Measurements from ENCODE around the gene BRD3. TPM values are rescaled to one million over a fixed set of nuclear protein-coding genes. Genes with fewer than 3 reads are reported as not detected.

BRD3 gene
- total and polyA plus RNA-seq, 2 donors from 2014 or later: 7.7 to 46.2 TPM

DNA sequence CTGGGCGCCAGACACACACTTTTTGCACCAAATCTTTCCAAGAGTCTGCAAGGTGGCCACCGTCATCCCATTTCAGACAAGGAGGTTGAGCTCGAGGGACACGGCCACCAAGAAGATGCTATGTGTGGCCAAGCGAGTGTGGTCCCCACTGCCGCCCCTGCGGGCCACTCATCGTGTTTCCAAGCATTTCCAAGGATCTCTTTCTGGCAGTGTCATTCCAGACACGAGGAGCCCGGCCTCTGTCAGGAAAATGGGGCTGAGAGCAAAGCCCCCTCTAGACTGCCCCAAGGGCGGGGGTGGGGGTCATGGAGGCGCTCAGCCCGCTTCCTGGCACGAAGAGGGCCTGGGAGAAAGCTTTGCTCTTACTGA is 86.3 kb downstream of the BRD3 start:
- DNase-seq: no peak
- Histone ChIP-seq H3K9ac (ENCODE audit: low read length in 3 of 3) (no peak overlapping the region), H3K9me3 (ENCODE audit: control insufficient read depth in 2 of 3, insufficient read depth in 1 of 3, low read length in 3 of 3) (no peaks in the 10 kb centered on the region), H3K4me1 (ENCODE audit: control insufficient read depth in 2 of 3, insufficient read depth in 2 of 3, low read depth in 1 of 3, low read length in 3 of 3) (peaks cover 0 to 36% (median 22%) of the 10 kb centered on the region in 3 donors), H3K27ac (ENCODE audit: low read depth in 2 of 2, low read length in 2 of 2) (no peak overlapping the region), H3K4me3 (ENCODE audit: low read length in 3 of 3) (no peak overlapping the region), H3K27me3 (ENCODE audit: control insufficient read depth, insufficient read depth, low read length) (no peaks in the 10 kb centered on the region), H3K36me3 (ENCODE audit: control insufficient read depth in 2 of 3, insufficient read depth in 3 of 3, low read length in 3 of 3) (no peaks in the 10 kb centered on the region)
- TF ChIP-seq, protein P1, sequence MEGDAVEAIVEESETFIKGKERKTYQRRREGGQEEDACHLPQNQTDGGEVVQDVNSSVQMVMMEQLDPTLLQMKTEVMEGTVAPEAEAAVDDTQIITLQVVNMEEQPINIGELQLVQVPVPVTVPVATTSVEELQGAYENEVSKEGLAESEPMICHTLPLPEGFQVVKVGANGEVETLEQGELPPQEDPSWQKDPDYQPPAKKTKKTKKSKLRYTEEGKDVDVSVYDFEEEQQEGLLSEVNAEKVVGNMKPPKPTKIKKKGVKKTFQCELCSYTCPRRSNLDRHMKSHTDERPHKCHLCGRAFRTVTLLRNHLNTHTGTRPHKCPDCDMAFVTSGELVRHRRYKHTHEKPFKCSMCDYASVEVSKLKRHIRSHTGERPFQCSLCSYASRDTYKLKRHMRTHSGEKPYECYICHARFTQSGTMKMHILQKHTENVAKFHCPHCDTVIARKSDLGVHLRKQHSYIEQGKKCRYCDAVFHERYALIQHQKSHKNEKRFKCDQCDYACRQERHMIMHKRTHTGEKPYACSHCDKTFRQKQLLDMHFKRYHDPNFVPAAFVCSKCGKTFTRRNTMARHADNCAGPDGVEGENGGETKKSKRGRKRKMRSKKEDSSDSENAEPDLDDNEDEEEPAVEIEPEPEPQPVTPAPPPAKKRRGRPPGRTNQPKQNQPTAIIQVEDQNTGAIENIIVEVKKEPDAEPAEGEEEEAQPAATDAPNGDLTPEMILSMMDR (IDR thresholded peaks at IDR 0.05; ENCODE audit: borderline replicate concordance, extremely low read depth, insufficient read depth): no peak
- no peak for FAIRE-seq
- intact Hi-C loops (cut with DNase I): no loop called here

- H3K4me3 ChIP-seq (ENCODE audit: low read length in 3 of 3): no peak overlapping the region
- intact Hi-C loops (cut with DNase I): no loop called here
- H3K27ac ChIP-seq (ENCODE audit: low read depth in 2 of 2, low read length in 2 of 2): no peak overlapping the region
- TF ChIP-seq, protein P1 (IDR thresholded peaks at IDR 0.05; ENCODE audit: borderline replicate concordance, extremely low read depth, insufficient read depth): no peak
- FAIRE-seq: no peak
- peaks cover 0 to 35% (median 22%) of the 10 kb centered on the region in 3 donors for H3K4me1 ChIP-seq (ENCODE audit: control insufficient read depth in 2 of 3, insufficient read depth in 2 of 3, low read depth in 1 of 3, low read length in 3 of 3)
- no peaks in the 10 kb centered on the region for H3K9me3 ChIP-seq (ENCODE audit: control insufficient read depth in 2 of 3, insufficient read depth in 1 of 3, low read length in 3 of 3)
- H3K9ac ChIP-seq (ENCODE audit: low read length in 3 of 3): no peak overlapping the region
- no peaks in the 10 kb centered on the region for H3K27me3 ChIP-seq (ENCODE audit: control insufficient read depth, insufficient read depth, low read length)
- H3K36me3 ChIP-seq (ENCODE audit: control insufficient read depth in 2 of 3, insufficient read depth in 3 of 3, low read length in 3 of 3): no peaks in the 10 kb centered on the region
- peak in 1 of 5 donors; percentile 63 for DNase-seq
Observed at GRCh38 chr9:133980864-133981588, 86.8 kb downstream of the BRD3 start.

Other genes starting within 250 kb of the BRD3 start
- gene VAV2, start 75.7 kb downstream of the BRD3 start, total RNA-seq: 47.1 TPM
- 22.3 TPM for gene VAV2, start 75.7 kb downstream of the BRD3 start, polyA plus RNA-seq (ENCODE audit: insufficient read depth, low read depth, low replicate concordance)
- 24.4 TPM for gene BRD3OS, start 42.5 kb downstream of the BRD3 start, total RNA-seq
- 16.5 TPM for gene BRD3OS, start 42.5 kb downstream of the BRD3 start, polyA plus RNA-seq (ENCODE audit: insufficient read depth, low read depth, low replicate concordance)
- 25.4 TPM for gene WDR5, start 68.1 kb upstream of the BRD3 start, total RNA-seq
- 18.8 TPM for gene WDR5, start 68.1 kb upstream of the BRD3 start, polyA plus RNA-seq (ENCODE audit: insufficient read depth, low read depth, low replicate concordance)
- gene RNU6ATAC, start 96.5 kb upstream of the BRD3 start, total RNA-seq: 232 TPM
- not detected for gene RNU6ATAC, start 96.5 kb upstream of the BRD3 start, polyA plus RNA-seq (ENCODE audit: insufficient read depth, low read depth, low replicate concordance)